Islet of Langerhans (tissue), 1 donor: ENCODE measurements around the gene CYSRT1.

Experiments used
- FAIRE-seq: peaks from one replicate; lab custom pipeline; 2011; peaks lifted over from hg19 to GRCh38; lab: Jason Lieb, UNC

Gene CYSRT1

GRCh38 chr9:137212520-137212919 lies 12.5 kb upstream of the CYSRT1 start:
- FAIRE-seq, result no peak

GRCh38 chr9:137213160-137214060 lies 11.6 kb upstream of the CYSRT1 start:
- FAIRE-seq, result no peak

- no peak for FAIRE-seq
These were observed 10.4 kb upstream of the CYSRT1 start for GRCh38 chr9:137214620-137215019.

GRCh38 chr9:137215196-137215986 lies 9.6 kb upstream of the CYSRT1 start:
- FAIRE-seq, result no peak

- no peak for FAIRE-seq
These were observed 8.6 kb upstream of the CYSRT1 start for GRCh38 chr9:137216188-137216965.

GRCh38 chr9:137217276-137218211 lies 7.4 kb upstream of the CYSRT1 start:
- no peak for FAIRE-seq

GRCh38 chr9:137218212-137218753 lies 6.7 kb upstream of the CYSRT1 start:
- FAIRE-seq, result no peak

GRCh38 chr9:137218754-137219271 lies 6.2 kb upstream of the CYSRT1 start:
- no peak for FAIRE-seq

GRCh38 chr9:137219757-137220316 lies 5.1 kb upstream of the CYSRT1 start:
- FAIRE-seq, result no peak

GRCh38 chr9:137220317-137221094 lies 4.5 kb upstream of the CYSRT1 start:
- FAIRE-seq, result no peak

- FAIRE-seq, result no peak
These were observed 3.9 kb upstream of the CYSRT1 start for GRCh38 chr9:137221095-137221505.

- FAIRE-seq, result no peak
These were observed 3.4 kb upstream of the CYSRT1 start for GRCh38 chr9:137221506-137222111.

- FAIRE-seq, result no peak
These were observed 2.5 kb upstream of the CYSRT1 start, which contains the start of gene RNF208 for GRCh38 chr9:137222190-137223077. Gene RNF208, minus strand, starts transcription at chr9:137222240. Its CDS starts 1,028 bp downstream, at chr9:137221212.

- peak; percentile 27 for FAIRE-seq
These were observed 1.6 kb upstream of the CYSRT1 start for GRCh38 chr9:137223078-137223970.

- no peak for FAIRE-seq
These were observed 841 bp downstream of the CYSRT1 start for GRCh38 chr9:137225699-137226331.

- no peak for FAIRE-seq
These were observed 1.5 kb downstream of the CYSRT1 start for GRCh38 chr9:137226338-137227053.
